Natural killer cell (primary cell): Measurements from ENCODE around the gene DNAH3. TPM values are rescaled to one million over a fixed set of nuclear protein-coding genes. Genes with fewer than 3 reads are reported as not detected.

Source experiments
- ATAC-seq, 3 donors: fragments of 150-1000 bp in 2 of 3; fragments of 200-7000 bp in 1 of 3; cut with Tn5 transposase; 1 replicate in 1 of 3; 2 replicates in 2 of 3; pipeline ENCODE4 v1.10.0; 2021; ENCODE audit warnings: mild to moderate bottlenecking in 2 of 3, moderate library complexity in 2 of 3
- DNase-seq, 2 donors: peaks; one replicate each; pipeline versions ENCODE4 v3.0.0 to v3.0.0-alpha.2; 2013 to 2021; ENCODE audit warnings: mixed read lengths in 1 of 2
- H3K27ac ChIP-seq: one replicate; pipeline ENCODE4 v1.5.1; 2013; ENCODE audit warnings: mild to moderate bottlenecking, low read length
- H3K27me3 ChIP-seq: one replicate; pipeline ENCODE4 v1.6.1; 2013; ENCODE audit warnings: low read length; ENCODE audit not compliant: control insufficient read depth, insufficient read depth
- H3K36me3 ChIP-seq: one replicate; pipeline ENCODE4 v1.6.1; 2013; ENCODE audit warnings: low read length; ENCODE audit not compliant: control insufficient read depth, insufficient read depth
- H3K4me1 ChIP-seq: one replicate; pipeline ENCODE4 v1.6.1; 2013; ENCODE audit warnings: low read length; ENCODE audit not compliant: control insufficient read depth, insufficient read depth
- H3K4me3 ChIP-seq: one replicate; pipeline ENCODE4 v1.5.1; 2013; ENCODE audit warnings: low read length
- H3K9me3 ChIP-seq: one replicate; pipeline ENCODE4 v1.6.1; 2013; ENCODE audit warnings: low read length; ENCODE audit not compliant: control insufficient read depth, insufficient read depth
- H3K27ac Mint-ChIP-seq, 2 donors: one replicate each; pipeline ENCODE4 v1.8.0; 2022; ENCODE audit warnings: mild to moderate bottlenecking in 2 of 2, mixed read lengths in 2 of 2, moderate library complexity in 1 of 2
- H3K27me3 Mint-ChIP-seq, 2 donors: one replicate each; pipeline ENCODE4 v1.8.0; 2022; ENCODE audit warnings: low read depth in 2 of 2, mixed read lengths in 2 of 2
- H3K36me3 Mint-ChIP-seq: one replicate; pipeline ENCODE4 v1.8.0; 2022; ENCODE audit warnings: mixed read lengths
- H3K4me1 Mint-ChIP-seq, 2 donors: one replicate each; pipeline ENCODE4 v1.8.0; 2022; ENCODE audit warnings: mixed read lengths in 2 of 2
- H3K4me3 Mint-ChIP-seq: one replicate; pipeline ENCODE4 v1.8.0; 2022; ENCODE audit warnings: mild to moderate bottlenecking, moderate library complexity, mixed read lengths
- H3K9me3 Mint-ChIP-seq, 2 donors: one replicate each; pipeline ENCODE4 v1.8.0; 2022; ENCODE audit warnings: mixed read lengths in 2 of 2
- WGBS: methylation state at CpG from one replicate; pipeline ENCODE4 v1.1.7; 2013; ENCODE audit warnings: missing lambda C conversion rate; ENCODE audit not compliant: insufficient coverage; 5-methylcytosine and 5-hydroxymethylcytosine counted together
- intact Hi-C: fragments of 100-400 bp; cut with micrococcal nuclease; formaldehyde crosslinking; loops from one replicate; pipeline ENCODE4 v1.14.2; 2022
- total RNA-seq, 4 donors: library from RNA; stranded (reverse); fragments of 120-200 nt in 1 of 4; gene quantifications; one replicate each; pipeline versions ENCODE4 v1.2.3 to v1.2.4, GENCODE V29; 2013 to 2022
- TF ChIP-seq, protein P1 (sequence below): fragments of 200-600 bp; IDR thresholded peaks from one replicate; pipeline ENCODE4 v1.8.0; 2022; ENCODE audit warnings: antibody characterized with exemption

DNAH3 gene
- total RNA-seq, 3 donors from 2014 or later (not counting 1 experiment from before 2014, with no cell fraction given): not detected

GRCh38 chr16:20897253-20897897 lies 253.3 kb downstream of the DNAH3 start:
- peaks cover 11% of the 10 kb centered on the region for H3K36me3 ChIP-seq
- peak overlapping the region; percentile 92 to 96 for H3K27ac Mint-ChIP-seq
- TF ChIP-seq, protein P1, sequence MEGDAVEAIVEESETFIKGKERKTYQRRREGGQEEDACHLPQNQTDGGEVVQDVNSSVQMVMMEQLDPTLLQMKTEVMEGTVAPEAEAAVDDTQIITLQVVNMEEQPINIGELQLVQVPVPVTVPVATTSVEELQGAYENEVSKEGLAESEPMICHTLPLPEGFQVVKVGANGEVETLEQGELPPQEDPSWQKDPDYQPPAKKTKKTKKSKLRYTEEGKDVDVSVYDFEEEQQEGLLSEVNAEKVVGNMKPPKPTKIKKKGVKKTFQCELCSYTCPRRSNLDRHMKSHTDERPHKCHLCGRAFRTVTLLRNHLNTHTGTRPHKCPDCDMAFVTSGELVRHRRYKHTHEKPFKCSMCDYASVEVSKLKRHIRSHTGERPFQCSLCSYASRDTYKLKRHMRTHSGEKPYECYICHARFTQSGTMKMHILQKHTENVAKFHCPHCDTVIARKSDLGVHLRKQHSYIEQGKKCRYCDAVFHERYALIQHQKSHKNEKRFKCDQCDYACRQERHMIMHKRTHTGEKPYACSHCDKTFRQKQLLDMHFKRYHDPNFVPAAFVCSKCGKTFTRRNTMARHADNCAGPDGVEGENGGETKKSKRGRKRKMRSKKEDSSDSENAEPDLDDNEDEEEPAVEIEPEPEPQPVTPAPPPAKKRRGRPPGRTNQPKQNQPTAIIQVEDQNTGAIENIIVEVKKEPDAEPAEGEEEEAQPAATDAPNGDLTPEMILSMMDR: no peak

GRCh38 chr16:20894388-20894787 lies 256.3 kb downstream of the DNAH3 start:
- TF ChIP-seq, protein P1: no peak

More at GRCh38 chr16:20897253-20897897, 253.3 kb downstream of the DNAH3 start:
- Histone ChIP-seq H3K4me3 (no peak overlapping the region), H3K9me3 (no peaks in the 10 kb centered on the region), H3K4me1 (peaks cover 19% of the 10 kb centered on the region), H3K27ac (no peak overlapping the region), H3K27me3 (no peaks in the 10 kb centered on the region)
- Mint-ChIP-seq H3K36me3 (no peaks in the 10 kb centered on the region), H3K9me3 (no peaks in the 10 kb centered on the region), H3K27me3 (no peaks in the 10 kb centered on the region), H3K4me3 (peak overlapping the region; percentile 31), H3K4me1 (peaks cover 47 to 54% of the 10 kb centered on the region in 2 donors)
- intact Hi-C loops: no loop called here
- no peak for DNase-seq
- ATAC-seq: no peak
- WGBS: 97% methylated on average over 3 of the region's 4 CpGs

DNA sequence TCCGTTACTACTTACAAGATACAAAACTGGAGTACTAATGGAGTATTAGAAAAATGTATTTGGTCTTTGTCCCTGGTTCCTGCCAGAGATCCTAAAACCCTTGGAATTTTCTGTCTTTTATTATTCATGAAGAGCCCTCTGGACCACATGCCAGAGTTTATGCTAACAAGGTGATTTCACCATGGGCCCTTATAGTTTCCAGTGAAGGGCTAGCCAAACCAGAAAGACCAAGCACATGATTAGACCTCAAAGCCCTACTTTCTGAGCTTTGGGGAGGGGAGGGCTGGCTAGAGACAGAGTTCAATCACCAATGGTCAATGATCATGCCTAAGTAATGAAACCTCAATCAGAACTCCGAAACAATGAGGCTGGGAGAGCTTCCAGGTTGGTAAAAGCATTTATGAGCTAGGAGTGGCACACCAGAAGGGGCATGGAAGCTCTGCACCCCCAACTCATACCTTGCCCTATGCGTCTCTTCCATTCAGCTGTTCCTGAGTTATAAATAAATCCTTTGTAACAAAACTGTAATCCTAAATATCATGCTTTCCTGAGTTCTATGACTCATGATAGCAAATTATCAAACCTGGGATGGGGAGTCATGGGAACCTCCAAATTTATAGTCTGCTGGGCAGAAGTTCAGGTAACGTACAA lies 260.9 kb downstream of the DNAH3 start:
- Mint-ChIP-seq H3K9me3 (no peaks in the 10 kb centered on the region), H3K4me1 (peaks cover 13 to 20% of the 10 kb centered on the region in 2 donors), H3K27ac (no peak overlapping the region), H3K36me3 (no peaks in the 10 kb centered on the region), H3K27me3 (no peaks in the 10 kb centered on the region), H3K4me3 (no peak overlapping the region)
- 93% methylated on average over 3 of the region's 4 CpGs for WGBS
- ATAC-seq: no peak
- TF ChIP-seq, protein P1: no peak
- Histone ChIP-seq H3K9me3 (no peaks in the 10 kb centered on the region), H3K4me1 (no peaks in the 10 kb centered on the region), H3K36me3 (peaks cover 4% of the 10 kb centered on the region), H3K27me3 (no peaks in the 10 kb centered on the region), H3K27ac (no peak overlapping the region), H3K4me3 (no peak overlapping the region)
- intact Hi-C loops: no loop called here
- no peak for DNase-seq

More at GRCh38 chr16:20894388-20894787, 256.3 kb downstream of the DNAH3 start:
- H3K27me3 Mint-ChIP-seq: no peaks in the 10 kb centered on the region
- peaks cover 2% of the 10 kb centered on the region for H3K4me1 ChIP-seq
- no peak for DNase-seq
- no peak for ATAC-seq
- intact Hi-C loops: no loop called here
- H3K27ac Mint-ChIP-seq: no peak overlapping the region
- H3K36me3 Mint-ChIP-seq: no peaks in the 10 kb centered on the region
- no peaks in the 10 kb centered on the region for H3K27me3 ChIP-seq
- peaks cover 11% of the 10 kb centered on the region for H3K36me3 ChIP-seq
- 100% methylated on average over 2 of the region's 2 CpGs for WGBS
- H3K27ac ChIP-seq: no peak overlapping the region
- no peaks in the 10 kb centered on the region for H3K9me3 ChIP-seq
- no peak overlapping the region for H3K4me3 Mint-ChIP-seq
- H3K4me1 Mint-ChIP-seq: peaks cover 25 to 35% of the 10 kb centered on the region in 2 donors
- H3K4me3 ChIP-seq: no peak overlapping the region
- no peaks in the 10 kb centered on the region for H3K9me3 Mint-ChIP-seq
